Effector memory CD4-positive, alpha-beta T cell (primary cell): ENCODE data around the gene CASP9.
A peak's percentile ranks its signal among the peaks of the same experiment; 100 is the strongest.
"Not testable (repeated sequence)": the region's sequence is repeated elsewhere in the genome, so short reads cannot be mapped to it uniquely, and the experiment has no call there.

Experiments
- DNase-seq, 3 donors: peaks; one replicate each; pipeline ENCODE4 v3.0.0-alpha.2; 2020
- H3K27ac ChIP-seq: 2 replicates; pipeline ENCODE4 v1.7.0; 2013; ENCODE audit warnings: mild to moderate bottlenecking, low read length, moderate library complexity; ENCODE audit not compliant: insufficient read depth, poor library complexity, severe bottlenecking
- H3K27me3 ChIP-seq: replicated peaks from 2 replicates; pipeline ENCODE4 v1.7.0; 2013; ENCODE audit warnings: mild to moderate bottlenecking, low read length; ENCODE audit not compliant: insufficient read depth, control insufficient read depth, poor library complexity, severe bottlenecking
- H3K36me3 ChIP-seq: 2 replicates; pipeline ENCODE4 v1.7.0; 2013; ENCODE audit warnings: mild to moderate bottlenecking, low read length, moderate library complexity; ENCODE audit not compliant: control insufficient read depth, insufficient read depth
- H3K4me1 ChIP-seq: 2 replicates; pipeline ENCODE4 v1.7.0; 2013; ENCODE audit warnings: low read length, mild to moderate bottlenecking; ENCODE audit not compliant: control insufficient read depth, insufficient read depth, poor library complexity, severe bottlenecking
- H3K4me3 ChIP-seq: 2 replicates; pipeline ENCODE4 v1.7.0; 2013; ENCODE audit warnings: low read length, low read depth, mild to moderate bottlenecking; ENCODE audit not compliant: insufficient read depth, poor library complexity, severe bottlenecking
- H3K9me3 ChIP-seq: 2 replicates; pipeline ENCODE4 v1.7.0; 2013; ENCODE audit warnings: mild to moderate bottlenecking, low read length, moderate library complexity; ENCODE audit not compliant: control insufficient read depth

The CASP9 gene

GRCh38 chr1:15526490-15527339 lies 2.7 kb upstream of the CASP9 start, which contains the start of gene DNAJC16:
Gene DNAJC16, plus strand, starts transcription at chr1:15526848. Its CDS starts 2,258 bp downstream, at chr1:15529106.
- Histone ChIP-seq H3K27ac (peak within 1 kb of the TSS; percentile 95), H3K36me3 (no peaks in the 10 kb centered on the region), H3K27me3 (no peaks in the 10 kb centered on the region), H3K9me3 (no peaks in the 10 kb centered on the region), H3K4me3 (peak within 1 kb of the TSS; percentile 66), H3K4me1 (peaks cover 18% of the 10 kb centered on the region)
- DNase-seq: peak; percentile 95 to 96 (median 95)

- Histone ChIP-seq H3K36me3 (no peaks in the 10 kb centered on the region), H3K9me3 (no peaks in the 10 kb centered on the region), H3K4me1 (peaks cover 18% of the 10 kb centered on the region), H3K27ac (peak overlapping the region; percentile 95), H3K27me3 (no peaks in the 10 kb centered on the region), H3K4me3 (peak overlapping the region; percentile 65)
- peak in 1 of 3 donors; percentile 8 for DNase-seq
Observed at GRCh38 chr1:15526021-15526489, 2.0 kb upstream of the CASP9 start.

GRCh38 chr1:15525050-15526020 lies 1.3 kb upstream of the CASP9 start:
- H3K36me3 ChIP-seq: no peaks in the 10 kb centered on the region
- H3K4me3 ChIP-seq: peak overlapping the region; percentile 66
- peaks cover 18% of the 10 kb centered on the region for H3K4me1 ChIP-seq
- H3K9me3 ChIP-seq: no peaks in the 10 kb centered on the region
- no peak for DNase-seq
- H3K27me3 ChIP-seq: no peaks in the 10 kb centered on the region
- H3K27ac ChIP-seq: peak overlapping the region; percentile 95

- H3K4me1 ChIP-seq: peaks cover 18% of the 10 kb centered on the region
- H3K4me3 ChIP-seq: peak overlapping the region; percentile 52
- DNase-seq: peak; percentile 99 to 100 (median 100)
- peak overlapping the region; percentile 95 for H3K27ac ChIP-seq
- no peaks in the 10 kb centered on the region for H3K36me3 ChIP-seq
- no peaks in the 10 kb centered on the region for H3K27me3 ChIP-seq
- no peaks in the 10 kb centered on the region for H3K9me3 ChIP-seq
Observed at GRCh38 chr1:15524283-15525049, 451 bp upstream of the CASP9 start.

- peak overlapping the region; percentile 95 for H3K27ac ChIP-seq
- H3K36me3 ChIP-seq: no peaks in the 10 kb centered on the region
- DNase-seq: no peak
Observed at GRCh38 chr1:15523104-15524020, 653 bp downstream of the CASP9 start.

GRCh38 chr1:15522551-15522950 lies 1.5 kb downstream of the CASP9 start:
- Histone ChIP-seq H3K4me3 (no peak overlapping the region), H3K4me1 (peaks cover 18% of the 10 kb centered on the region), H3K9me3 (no peaks in the 10 kb centered on the region), H3K27me3 (no peaks in the 10 kb centered on the region), H3K36me3 (peaks cover 3% of the 10 kb centered on the region), H3K27ac (no peak overlapping the region)
- no peak for DNase-seq

More at GRCh38 chr1:15523104-15524020, 653 bp downstream of the CASP9 start:
- Histone ChIP-seq H3K27me3 (no peaks in the 10 kb centered on the region), H3K9me3 (no peaks in the 10 kb centered on the region), H3K4me1 (peaks cover 18% of the 10 kb centered on the region), H3K4me3 (peak overlapping the region; percentile 52)

GRCh38 chr1:15521206-15521906 lies 2.7 kb downstream of the CASP9 start:
- peaks cover 17% of the 10 kb centered on the region for H3K4me1 ChIP-seq
- not testable (repeated sequence) for H3K27me3 ChIP-seq, H3K27ac ChIP-seq

GRCh38 chr1:15519625-15520024 lies 4.4 kb downstream of the CASP9 start:
- no peaks in the 10 kb centered on the region for H3K27me3 ChIP-seq
- H3K9me3 ChIP-seq: no peaks in the 10 kb centered on the region
- H3K4me1 ChIP-seq: peaks cover 10% of the 10 kb centered on the region
- DNase-seq: no peak
- peaks cover 5% of the 10 kb centered on the region for H3K36me3 ChIP-seq
- H3K4me3 ChIP-seq: no peak overlapping the region
- no peak overlapping the region for H3K27ac ChIP-seq

More at GRCh38 chr1:15521206-15521906, 2.7 kb downstream of the CASP9 start:
- not testable (repeated sequence) for H3K9me3 ChIP-seq, DNase-seq, H3K4me3 ChIP-seq, H3K36me3 ChIP-seq
